Fibroblast of pulmonary artery (primary cell): Measurements from ENCODE around the gene ARHGEF11.

Experiments used
- DNase-seq: peaks from one replicate; pipeline ENCODE4 v3.0.0-alpha.2; 2010; ENCODE audit warnings: low read depth
- H3K4me3 ChIP-seq: replicated peaks from 2 replicates; pipeline ENCODE4 v1.5.1; 2011; ENCODE audit warnings: low read depth, mild to moderate bottlenecking, control low read depth, low read length, moderate library complexity
- TF ChIP-seq, protein P1 (sequence below): IDR thresholded peaks from 2 replicates; pipeline ENCODE4 v1.5.1; 2011; ENCODE audit warnings: mild to moderate bottlenecking, control low read depth, low read length, inconsistent platforms; ENCODE audit errors: missing control alignments

Gene ARHGEF11

DNA sequence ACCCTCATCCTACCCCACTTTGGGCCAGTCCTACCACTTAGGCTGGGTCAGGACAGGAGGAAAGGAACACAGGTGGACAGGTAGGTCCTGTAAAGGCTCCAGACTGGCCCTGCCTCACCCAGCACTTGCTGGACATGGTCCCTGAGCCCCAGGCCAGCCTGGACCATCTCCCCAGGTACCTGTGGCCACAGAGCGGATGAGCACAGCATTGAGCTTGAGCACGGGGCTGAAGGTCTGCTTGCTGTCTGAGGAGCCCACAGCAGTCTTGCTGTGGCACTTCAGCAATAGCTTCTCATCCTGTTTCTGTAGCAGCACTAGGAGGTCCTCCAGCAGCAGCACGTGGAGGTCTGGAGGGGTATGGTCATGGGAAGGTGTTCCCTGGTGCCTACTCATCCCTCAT lies 101.8 kb downstream of the ARHGEF11 start:
- TF ChIP-seq, protein P1, sequence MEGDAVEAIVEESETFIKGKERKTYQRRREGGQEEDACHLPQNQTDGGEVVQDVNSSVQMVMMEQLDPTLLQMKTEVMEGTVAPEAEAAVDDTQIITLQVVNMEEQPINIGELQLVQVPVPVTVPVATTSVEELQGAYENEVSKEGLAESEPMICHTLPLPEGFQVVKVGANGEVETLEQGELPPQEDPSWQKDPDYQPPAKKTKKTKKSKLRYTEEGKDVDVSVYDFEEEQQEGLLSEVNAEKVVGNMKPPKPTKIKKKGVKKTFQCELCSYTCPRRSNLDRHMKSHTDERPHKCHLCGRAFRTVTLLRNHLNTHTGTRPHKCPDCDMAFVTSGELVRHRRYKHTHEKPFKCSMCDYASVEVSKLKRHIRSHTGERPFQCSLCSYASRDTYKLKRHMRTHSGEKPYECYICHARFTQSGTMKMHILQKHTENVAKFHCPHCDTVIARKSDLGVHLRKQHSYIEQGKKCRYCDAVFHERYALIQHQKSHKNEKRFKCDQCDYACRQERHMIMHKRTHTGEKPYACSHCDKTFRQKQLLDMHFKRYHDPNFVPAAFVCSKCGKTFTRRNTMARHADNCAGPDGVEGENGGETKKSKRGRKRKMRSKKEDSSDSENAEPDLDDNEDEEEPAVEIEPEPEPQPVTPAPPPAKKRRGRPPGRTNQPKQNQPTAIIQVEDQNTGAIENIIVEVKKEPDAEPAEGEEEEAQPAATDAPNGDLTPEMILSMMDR, result no peak
- DNase-seq, result no peak
- no peak overlapping the region for H3K4me3 ChIP-seq

DNA sequence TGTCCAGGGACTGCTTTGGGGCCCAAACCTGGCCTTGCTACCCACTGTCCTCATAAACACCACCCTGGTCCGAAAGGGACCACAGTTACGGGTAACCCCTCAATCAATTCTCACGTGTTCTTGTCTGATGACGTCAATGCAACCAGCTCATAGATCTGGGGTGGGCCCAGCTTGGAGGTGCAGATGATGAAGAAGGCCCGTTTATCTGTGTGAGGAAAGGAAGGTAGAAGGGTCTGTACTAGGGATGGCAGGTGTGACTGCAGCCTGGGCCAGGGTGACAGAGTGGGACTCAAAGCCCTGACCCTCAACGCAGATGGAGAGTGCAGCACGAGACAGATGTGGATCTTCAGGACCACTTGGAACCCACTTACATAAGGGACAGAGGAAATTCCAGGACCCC lies 103.0 kb downstream of the ARHGEF11 start:
- DNase-seq, result no peak
- no peak overlapping the region for H3K4me3 ChIP-seq
- TF ChIP-seq, protein P1, result no peak

DNA sequence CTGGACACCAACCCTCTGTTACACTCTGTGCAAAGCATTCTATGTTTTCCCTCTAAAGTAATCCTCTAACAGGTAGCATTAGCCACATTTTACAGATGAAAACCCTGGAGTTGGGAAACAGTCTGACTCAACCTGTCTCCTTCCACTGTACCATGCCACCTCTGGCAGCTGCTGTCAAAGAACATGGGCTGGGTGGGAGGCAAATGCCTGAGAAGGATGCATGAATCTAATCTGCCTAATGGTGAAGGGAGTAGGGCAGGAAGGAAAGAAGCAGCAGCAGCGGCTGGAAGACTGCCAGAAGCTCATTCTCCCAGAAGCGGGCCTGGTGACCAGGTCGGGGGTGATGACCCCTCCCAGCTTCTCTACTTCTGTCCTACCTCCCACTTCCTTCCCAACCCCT lies 103.4 kb downstream of the ARHGEF11 start:
- TF ChIP-seq, protein P1, result no peak
- DNase-seq, result no peak
- no peak overlapping the region for H3K4me3 ChIP-seq

DNA sequence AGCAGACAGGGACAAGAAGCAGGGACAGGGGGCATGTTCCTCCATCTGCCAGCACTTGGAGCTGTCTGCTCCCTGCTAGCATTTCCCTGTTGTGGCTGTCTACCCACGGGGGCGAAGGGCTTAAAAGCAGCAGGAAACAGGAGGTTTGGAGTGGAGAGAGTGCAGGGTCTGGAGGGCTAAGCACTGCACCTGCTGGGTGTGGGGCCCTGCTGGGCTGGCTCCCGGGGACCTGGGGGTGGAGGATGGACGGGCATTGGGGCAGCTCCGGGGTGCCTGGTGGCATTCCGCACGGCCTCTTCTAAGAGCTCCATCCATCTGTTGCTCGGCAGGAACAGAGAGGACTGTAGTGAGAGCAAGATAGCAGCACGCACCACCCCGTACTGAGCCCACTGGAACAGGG lies 103.9 kb downstream of the ARHGEF11 start:
- TF ChIP-seq, protein P1, result no peak
- no peak for DNase-seq
- H3K4me3 ChIP-seq, result no peak overlapping the region

DNA sequence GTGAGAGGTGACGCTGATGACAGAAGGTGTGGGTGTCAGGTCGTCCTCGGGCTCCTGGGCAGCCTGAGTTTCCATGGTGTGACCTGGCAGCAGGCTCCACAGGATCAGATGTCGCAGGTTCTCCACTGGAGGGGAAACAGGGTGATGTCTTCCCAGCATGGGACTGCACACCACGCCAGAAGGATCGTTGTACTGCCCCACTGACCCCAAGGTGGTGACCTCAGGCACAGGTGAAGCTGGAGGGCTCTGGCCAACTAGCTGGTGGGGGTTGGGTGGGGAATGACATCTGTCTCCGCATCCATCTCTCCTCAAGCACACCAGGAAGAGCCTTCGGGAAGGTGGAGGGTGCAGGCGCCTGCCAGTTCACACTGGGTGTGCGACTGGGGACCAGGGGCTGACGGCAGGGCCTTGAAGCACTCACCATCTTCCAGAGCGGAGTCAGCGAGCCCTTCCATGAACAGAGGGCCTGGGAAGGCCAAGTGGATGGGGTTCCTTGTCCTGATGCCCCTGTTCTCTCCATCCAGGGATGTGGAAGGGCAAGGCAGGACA lies 105.7 kb downstream of the ARHGEF11 start:
- no peak overlapping the region for H3K4me3 ChIP-seq
- TF ChIP-seq, protein P1, result no peak
- DNase-seq, result no peak

DNA sequence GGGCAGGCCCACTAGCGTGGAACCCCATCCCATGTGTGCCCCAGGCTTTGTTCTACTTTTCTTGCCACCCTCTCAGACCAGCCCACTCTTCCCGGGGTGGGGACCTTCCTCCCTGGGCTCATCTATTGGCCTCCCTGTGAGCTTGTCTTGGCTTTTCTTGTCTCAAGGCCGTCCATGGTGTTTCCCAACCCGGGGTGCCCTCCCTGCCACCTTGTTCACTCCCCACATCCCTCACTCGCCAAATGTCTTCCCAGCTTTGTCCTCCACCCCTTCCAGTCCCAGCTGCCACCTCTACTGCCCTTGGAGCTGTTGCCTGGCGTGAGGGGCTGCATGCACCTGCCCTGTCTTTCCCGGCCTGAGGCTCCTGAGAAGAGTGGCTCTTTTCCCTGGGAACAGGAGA lies 106.7 kb downstream of the ARHGEF11 start:
- no peak for DNase-seq
- TF ChIP-seq, protein P1, result no peak
- H3K4me3 ChIP-seq, result no peak overlapping the region

DNA sequence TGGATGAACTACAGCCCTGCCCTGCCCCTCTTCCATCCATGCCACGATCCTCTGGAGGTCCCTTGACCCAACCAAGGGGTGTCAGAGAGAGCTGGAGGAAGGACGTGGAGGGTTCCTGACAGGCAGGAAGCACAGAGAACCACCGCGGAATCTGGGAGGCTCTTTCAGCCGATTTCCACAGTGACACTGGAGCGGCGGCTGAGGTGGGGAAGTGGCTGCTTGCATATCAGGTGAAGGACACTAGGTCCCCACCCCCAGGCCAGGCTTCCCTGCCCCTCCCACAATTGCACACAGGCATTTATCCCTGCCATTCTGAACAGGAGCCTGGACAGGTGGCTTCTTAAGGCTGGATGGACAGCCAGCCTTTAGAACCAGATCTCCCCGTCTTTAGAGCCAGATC lies 107.7 kb downstream of the ARHGEF11 start:
- TF ChIP-seq, protein P1, result no peak
- H3K4me3 ChIP-seq, result no peak overlapping the region
- no peak for DNase-seq
